ENCODE measurements around the gene PCGF3.

PCGF3 gene

DNA sequence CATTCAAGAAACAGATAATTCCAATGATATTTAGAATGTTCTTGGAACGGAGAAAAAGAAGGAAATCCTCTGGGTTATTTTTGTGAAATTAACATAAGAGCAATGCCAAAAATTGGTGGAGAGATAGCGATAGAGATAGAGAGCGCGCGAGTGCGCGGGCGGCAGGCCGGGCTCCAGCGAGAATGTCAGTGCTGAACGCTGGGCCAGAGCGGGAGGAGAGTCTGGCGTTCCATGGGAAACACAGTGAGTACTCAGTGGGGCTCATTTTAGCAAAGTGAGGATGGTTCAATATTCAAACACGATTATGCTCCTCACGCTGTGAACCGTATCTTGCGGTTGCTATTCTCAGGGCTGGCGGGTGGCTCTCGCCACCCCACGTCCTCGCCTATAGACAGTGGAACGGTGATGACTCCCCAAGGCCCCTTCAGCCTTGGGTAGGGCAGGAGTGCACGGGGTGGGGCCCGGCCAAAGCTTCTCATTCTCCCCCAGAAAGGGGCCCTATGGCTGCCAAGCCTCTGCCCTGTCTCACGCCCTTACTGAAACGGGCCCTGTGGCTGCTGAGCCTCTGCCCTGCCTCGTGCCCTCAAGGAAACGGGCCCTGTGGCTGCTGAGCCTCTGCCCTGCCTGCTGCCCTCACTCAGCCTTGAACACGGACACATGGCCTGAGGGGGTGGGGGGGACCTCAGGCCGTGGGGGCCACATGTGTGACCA is 103.4 kb downstream of the PCGF3 start:
- DNase-seq = no peak

GRCh38 chr4:813900-814299 is 108.3 kb downstream of the PCGF3 start:
- no peak for DNase-seq

DNA sequence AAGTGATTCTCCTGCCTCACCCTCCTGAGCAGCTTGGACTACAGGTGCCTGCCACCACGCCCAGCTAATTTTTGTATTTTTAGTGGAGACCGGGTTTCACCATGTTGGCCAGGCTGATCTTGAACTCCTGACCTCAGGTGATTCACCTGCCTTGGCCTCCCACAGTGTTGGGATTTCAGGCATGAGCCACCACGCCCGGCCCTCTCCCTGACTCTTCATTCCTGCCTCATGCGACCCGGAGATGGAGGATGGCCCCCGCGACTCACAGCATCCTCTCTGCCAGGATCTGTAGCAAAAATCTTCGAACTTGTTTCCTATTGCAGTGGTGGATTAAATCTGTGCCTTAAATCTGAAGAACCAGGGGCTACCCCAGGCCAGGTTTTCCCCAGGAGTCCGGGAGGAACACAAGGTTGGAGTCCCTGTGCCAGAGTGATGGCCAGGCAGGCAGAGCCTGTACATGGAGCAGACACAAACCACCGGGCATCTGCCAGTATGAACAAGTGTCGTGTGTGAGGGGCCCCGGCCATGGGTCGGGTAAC is 108.7 kb downstream of the PCGF3 start:
- DNase-seq = no peak

DNA sequence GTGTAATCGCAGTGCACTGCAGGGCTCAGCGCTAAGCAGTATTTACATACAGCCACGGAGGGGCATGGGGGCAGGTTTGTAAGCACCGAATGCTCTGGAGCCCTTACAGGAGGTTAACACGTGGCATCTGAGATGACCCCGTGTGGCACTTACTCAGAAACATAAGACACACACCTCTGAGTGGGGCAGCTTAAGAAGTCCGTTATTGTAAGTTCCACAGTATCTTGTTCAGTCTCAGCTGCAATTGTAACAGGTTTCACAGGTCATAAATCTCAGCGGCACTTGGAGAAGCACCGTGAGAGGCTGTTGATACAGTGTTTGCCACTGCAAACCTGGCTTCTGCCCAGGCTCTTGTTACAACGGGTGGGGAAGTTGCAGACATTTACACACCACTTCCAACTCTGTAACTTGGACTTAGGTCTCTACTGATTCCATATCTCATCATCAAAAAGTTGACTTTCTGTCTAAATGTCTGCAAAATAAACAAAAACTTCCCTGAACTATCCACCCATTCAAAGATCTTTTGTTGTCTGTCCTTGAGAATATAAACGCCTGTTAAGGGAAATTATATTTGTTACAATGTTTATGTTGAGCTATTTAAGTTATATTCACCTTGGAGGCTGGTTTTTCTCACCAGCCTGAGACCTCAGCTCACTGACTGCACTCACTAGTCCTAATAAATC is 110.0 kb downstream of the PCGF3 start:
- DNase-seq = no peak

GRCh38 chr4:818106-818921 is 112.7 kb downstream of the PCGF3 start:
- DNase-seq = no peak

- DNase-seq = no peak
Measured at GRCh38 chr4:819401-820229, 114.0 kb downstream of the PCGF3 start.
